Stimulated activated CD8-positive, alpha-beta memory T cell treated with anti-CD3 and anti-CD28 coated beads, Interleukin-7, amount 100 ng/mL, for 1 hour (primary cell): Measurements from ENCODE around the gene CRISPLD2.
A peak's percentile ranks its signal among the peaks of the same experiment; 100 is the strongest.

ENCODE experiments used
- DNase-seq, 2 donors: peaks; one replicate each; pipeline ENCODE4 v3.0.0-alpha.2; 2020; ENCODE audit warnings: low read depth in 2 of 2

CRISPLD2 gene, protein sequence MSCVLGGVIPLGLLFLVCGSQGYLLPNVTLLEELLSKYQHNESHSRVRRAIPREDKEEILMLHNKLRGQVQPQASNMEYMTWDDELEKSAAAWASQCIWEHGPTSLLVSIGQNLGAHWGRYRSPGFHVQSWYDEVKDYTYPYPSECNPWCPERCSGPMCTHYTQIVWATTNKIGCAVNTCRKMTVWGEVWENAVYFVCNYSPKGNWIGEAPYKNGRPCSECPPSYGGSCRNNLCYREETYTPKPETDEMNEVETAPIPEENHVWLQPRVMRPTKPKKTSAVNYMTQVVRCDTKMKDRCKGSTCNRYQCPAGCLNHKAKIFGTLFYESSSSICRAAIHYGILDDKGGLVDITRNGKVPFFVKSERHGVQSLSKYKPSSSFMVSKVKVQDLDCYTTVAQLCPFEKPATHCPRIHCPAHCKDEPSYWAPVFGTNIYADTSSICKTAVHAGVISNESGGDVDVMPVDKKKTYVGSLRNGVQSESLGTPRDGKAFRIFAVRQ

DNA sequence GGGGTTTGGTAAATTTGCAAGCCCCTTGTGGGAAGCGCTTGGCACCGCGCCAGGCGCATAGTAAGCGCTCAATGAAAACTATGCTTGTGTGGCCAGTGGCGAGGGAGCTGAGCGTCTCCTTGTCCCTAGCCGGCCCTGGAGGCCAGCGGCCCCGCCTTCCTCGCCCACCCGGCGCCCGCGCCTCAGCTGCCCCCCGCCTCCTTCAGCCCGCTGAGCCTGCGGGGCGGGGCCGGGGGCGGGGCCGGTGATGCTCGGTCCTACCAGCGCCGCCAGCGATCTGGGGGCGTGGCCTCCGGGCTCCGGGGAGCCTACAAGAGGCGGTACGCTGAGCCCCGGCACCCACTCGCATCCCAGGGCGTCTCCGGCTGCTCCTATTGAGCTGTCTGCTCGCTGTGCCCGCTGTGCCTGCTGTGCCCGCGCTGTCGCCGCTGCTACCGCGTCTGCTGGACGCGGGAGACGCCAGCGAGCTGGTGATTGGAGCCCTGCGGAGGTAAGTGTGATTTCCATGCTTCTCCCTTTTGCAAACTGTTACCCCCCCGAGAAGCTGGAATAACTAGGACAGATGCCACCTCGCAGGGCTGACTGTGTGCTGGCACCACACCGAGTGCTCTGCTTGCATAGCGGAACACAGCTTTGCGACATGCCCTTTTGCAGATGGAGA is at the start of gene CRISPLD2:
Gene CRISPLD2, plus strand, starts transcription at position 342 of the 661 bp plus-strand sequence. CDS start 18,511 bp downstream, outside the sequence.
- peak; percentile 55 to 65 for DNase-seq

DNA sequence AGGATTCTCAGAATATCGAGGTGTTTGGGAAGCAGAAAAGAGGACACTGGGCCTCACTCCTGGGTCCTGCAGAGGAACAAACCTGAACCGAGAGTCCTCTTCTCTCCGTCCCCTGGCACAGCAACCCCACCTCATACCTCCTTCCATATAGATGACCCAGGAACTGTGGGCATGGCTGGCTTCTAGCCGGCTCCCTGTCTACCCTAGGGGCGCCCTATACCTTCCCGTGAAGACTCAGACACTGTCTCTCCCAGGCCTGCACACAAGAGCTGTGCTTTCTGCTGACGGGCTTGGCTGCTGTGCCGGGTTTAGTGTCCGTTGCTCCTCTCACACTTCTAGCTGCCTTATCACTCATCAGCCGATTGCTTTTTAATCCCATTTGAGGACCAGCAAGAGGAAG is 46.5 kb upstream of the CRISPLD2 start:
- no peak for DNase-seq

GRCh38 chr16:84774810-84775209 is 45.0 kb upstream of the CRISPLD2 start:
- no peak for DNase-seq

GRCh38 chr16:84775262-84775810 is 44.4 kb upstream of the CRISPLD2 start:
- no peak for DNase-seq

DNA sequence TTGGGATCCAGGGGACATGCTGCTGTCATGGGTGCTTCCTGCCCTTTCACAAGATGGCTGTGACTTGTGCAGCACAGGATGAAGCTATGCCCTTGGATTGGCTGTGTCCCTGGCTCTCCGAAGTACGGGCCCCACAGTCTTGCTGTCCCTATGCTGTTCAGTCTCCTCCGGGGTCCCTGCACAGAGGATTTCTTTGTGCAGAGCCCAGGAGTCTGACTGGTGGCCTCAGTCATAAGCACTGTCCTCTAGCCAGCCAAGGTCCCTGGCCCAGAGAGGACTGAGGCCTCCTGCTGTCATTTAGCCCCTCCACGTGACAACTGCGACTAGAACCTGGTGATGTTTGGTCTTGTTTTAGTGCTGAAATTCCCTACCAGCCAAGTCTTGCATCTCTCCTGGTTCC is 42.4 kb upstream of the CRISPLD2 start:
- DNase-seq: no peak

- DNase-seq: no peak
Measured at GRCh38 chr16:84778720-84779119, 41.1 kb upstream of the CRISPLD2 start.

- no peak for DNase-seq
Measured at GRCh38 chr16:84780063-84780462, 39.7 kb upstream of the CRISPLD2 start.

GRCh38 chr16:84780544-84781376 is 39.0 kb upstream of the CRISPLD2 start:
- no peak for DNase-seq

DNA sequence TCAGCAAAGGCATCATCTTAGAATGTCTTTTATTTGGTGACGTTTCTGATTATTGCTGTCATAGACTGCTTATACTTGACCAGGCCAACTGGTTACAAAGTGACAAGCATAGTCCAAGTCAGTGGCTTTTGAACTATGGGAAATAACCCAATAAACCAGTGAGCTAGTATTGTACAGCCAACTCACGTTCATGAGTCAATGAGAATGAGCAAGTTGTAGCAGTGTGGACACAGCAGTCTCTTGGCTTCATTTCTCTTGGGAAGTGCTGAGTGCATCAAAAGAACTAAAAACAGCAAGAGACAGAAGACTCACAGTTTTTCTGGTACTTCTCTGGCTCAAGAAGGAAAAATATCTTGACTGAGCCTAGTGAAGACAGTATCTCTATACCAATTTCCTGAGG is 36.9 kb upstream of the CRISPLD2 start:
- DNase-seq: no peak

DNA sequence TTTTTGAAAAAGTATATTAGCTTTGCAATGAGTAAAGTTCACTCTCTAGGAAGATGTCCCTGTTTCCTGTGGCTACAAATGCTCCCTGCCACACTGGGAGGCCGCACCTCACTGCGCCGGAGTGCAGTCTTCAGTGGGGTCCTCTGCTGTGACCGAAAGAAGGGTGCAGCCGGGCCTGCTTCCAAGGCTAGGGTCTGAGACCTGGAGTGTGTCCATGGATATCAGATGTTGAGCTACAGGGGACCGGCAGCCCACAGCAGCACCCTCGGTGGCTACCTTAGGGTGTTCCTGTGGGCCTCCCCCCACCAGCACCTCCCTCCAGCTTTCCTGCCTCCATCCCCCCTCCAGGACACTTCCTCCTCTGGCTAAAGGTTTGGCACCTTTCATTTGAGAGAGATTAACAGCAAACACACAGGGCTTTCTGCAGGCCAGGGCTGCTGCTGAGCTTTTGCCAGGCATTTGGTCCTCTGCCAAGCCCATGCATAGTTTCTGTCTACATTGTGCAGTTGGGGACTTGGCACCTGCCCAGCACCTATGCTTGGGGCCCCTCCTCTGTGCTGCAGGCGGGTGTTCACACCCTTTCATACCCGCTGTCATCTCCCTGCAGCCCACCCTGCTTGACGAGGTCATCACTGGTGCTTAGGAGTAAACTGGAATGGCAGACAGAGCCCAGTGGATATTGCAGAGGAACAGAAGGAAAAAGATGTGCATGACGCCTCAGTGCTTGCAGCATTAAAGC is 33.8 kb upstream of the CRISPLD2 start:
- DNase-seq: no peak

- DNase-seq: no peak
Measured at GRCh38 chr16:84786605-84787262, 33.1 kb upstream of the CRISPLD2 start.

GRCh38 chr16:84787263-84787622 is 32.5 kb upstream of the CRISPLD2 start:
- no peak for DNase-seq

- DNase-seq: no peak
Measured at GRCh38 chr16:84788920-84789391, 30.8 kb upstream of the CRISPLD2 start.

- no peak for DNase-seq
Measured at GRCh38 chr16:84789431-84789830, 30.4 kb upstream of the CRISPLD2 start.

DNA sequence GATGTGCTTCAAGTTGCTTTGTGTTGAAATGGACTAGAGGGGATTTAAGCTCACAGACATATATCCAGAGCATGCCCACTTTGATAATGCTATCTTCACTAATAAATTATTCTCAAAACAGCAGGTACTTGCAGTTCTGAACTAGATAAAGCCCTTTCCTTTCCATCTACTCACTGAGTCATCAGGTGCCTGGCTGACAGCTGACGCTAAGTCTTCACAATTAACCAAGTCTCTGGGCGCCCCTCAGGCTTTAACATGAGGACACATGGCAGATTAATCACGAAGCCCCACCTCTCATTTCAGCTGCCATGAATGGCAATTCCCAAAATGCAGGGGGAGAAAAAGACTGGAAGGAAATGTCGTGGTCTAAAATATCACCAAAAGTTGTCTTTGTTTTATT is 29.5 kb upstream of the CRISPLD2 start:
- DNase-seq: no peak

GRCh38 chr16:84791088-84791487 is 28.7 kb upstream of the CRISPLD2 start:
- DNase-seq: no peak

GRCh38 chr16:84791501-84791900 is 28.3 kb upstream of the CRISPLD2 start:
- no peak for DNase-seq

- DNase-seq: no peak
Measured at GRCh38 chr16:84794186-84794585, 25.6 kb upstream of the CRISPLD2 start.

GRCh38 chr16:84794626-84795025 is 25.2 kb upstream of the CRISPLD2 start:
- no peak for DNase-seq

DNA sequence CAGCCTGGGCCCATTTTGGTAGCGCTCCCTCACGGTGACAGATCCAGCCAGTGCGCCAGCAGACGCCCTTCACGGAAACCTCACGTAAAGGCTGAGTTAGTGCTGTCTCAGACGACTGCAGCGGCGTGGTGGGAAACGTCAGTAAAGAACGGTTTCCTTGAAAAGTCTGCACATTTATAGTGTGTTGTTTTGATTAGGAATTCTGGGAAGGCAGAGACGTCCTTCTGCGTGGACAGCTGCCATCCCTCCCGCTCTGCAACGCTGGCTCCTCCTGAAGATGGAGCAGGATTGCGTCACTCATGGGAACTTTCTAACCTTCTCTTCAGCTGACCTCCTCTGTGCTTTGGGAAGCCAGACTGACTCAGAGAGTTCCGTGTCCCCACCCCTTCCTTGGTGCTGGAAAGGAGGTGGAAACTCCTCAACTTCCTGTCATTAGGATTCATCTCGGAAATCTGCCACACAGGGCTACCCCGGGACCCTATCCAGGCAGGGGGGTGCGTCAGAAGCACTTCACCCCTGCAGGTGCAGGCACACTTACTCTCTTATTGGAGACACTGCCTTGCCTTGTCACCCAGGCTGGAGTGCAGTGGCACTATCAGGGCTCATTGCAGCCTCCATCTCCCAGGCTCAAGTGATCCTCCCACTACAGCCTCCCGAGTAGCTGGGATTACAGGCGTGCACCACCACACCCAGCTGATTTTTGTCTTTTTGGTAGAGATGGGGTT is 24.3 kb upstream of the CRISPLD2 start:
- DNase-seq: no peak
